Stimulated activated CD4-positive, alpha-beta T cell treated with anti-CD3 and anti-CD28 coated beads, Interleukin-15, amount 100 ng/mL, for 1 hour (primary cell): ENCODE data around the gene AMN.

Experiments
- DNase-seq, 2 donors: peaks; one replicate each; pipeline ENCODE4 v3.0.0-alpha.2; 2020; ENCODE audit warnings: low read depth in 1 of 2, low spot score in 1 of 2

Gene AMN

DNA sequence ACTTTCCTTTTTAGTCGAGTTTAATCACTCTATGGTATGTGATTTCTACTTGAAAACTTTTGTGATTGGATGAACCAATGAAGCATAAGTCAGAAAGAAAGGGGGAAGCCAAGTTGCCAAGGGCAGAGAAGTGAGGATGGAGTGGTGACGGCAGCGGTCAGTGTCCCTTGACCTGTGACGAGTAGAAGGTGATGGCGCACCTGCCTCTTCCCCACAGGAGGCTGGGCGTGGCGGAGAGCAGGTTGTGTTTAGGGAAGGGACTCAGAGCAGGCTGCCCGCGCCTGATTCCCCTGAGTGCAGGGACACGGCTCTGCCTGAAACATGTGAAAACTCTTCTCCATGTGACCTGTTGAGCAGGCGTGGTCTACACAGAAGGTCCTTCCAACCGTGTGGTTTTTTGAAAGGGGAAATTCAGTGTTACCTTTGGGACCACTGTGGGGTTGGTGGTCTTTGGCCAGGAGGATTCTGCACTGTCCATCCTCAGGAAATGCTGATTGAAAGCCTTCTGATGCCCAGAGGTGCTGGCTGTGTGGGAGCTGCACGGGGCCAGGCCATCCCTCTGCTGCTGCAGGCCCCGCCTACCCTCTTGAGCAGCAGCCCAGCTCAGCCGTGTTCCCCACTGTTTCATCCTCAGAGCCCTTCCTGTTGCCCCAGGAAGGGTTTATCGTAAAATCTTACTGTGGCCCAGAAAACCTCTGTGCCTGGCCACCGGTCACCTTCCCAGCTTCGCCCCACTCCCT, 23.5 kb upstream of the AMN start:
- no peak for DNase-seq

DNA sequence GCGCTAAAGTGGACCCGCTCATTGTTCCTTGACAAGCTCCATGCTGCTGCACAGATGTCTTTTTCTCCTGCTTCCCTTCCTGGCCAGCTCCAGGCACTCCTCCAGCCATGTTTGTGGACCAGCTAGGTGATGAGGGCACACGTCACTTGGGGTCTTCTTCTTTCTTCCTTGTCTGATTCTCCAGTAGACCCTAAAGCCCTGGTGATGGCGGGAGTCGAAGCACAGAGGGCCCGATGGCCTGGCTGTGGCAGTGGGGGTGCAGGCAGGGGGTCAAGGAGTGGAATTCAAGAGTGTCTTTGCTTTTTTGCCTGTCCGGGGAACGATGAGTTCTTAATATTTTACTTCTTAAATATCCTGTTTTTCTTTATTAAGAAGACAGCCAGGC, 23.0 kb upstream of the AMN start:
- DNase-seq: no peak

DNA sequence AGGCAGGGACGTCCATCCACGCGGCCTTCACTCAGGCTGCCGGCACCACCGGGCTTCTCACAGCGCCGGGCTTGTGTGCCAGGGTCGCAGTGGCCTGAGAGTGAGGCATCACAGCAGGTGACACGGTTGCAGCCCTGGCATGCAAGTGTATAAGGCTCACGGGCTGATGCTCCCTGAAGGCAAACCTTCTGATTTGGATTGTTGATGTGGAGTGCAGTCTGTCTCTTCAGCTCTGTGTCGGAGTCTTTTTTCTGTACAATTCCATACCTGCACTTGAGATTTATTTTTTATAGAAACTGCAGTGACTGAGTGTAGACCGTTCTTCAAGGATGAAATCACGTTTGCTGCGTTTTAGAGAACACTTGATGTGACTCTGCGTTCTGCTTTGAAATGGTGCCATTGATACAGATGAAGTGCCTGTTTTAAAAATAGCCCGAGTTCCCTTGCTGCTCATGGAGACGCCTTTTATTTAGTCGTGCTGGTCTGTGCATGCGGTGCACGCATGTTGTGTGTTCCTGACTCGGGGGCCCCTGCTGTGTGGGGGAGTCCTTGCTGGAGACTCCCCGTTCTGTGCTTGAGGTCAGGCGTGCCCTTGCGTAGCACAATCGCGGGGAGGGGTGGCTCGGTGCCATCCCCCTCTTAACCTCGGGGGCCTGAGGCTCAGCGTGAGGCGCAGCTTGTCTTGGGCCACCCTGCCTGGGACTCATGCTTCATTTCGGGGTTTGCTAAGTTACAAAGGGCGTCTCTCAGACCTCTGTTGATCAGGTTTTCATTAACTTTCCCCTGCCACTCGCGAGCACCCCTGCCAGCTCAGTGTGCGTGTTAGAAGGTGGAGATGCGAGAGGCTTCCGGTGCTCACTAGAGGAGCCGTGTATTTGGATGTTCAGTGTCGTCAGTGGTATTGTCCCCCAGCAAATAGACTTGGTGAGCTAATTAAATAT, 21.6 kb upstream of the AMN start:
- no peak for DNase-seq

DNA sequence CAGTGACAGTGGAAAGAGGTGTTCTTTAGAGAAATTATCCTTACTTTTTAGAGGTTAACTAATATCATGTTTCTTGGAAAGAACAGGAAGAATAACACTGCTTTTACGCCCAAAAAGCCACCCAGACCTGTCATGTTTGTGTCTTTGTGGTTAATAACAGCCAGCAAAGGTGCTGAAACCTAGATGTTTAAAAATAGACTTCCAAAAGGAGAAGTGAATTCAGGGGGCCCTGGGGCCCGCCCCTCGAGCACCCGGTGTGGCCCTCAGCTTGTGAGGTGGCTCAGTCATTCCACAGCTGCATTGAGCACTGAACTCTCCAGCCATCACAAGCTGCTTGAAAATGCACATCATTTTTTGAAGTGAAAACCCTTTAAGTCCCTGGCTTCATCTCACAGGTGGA, 20.8 kb upstream of the AMN start:
- no peak for DNase-seq

DNA sequence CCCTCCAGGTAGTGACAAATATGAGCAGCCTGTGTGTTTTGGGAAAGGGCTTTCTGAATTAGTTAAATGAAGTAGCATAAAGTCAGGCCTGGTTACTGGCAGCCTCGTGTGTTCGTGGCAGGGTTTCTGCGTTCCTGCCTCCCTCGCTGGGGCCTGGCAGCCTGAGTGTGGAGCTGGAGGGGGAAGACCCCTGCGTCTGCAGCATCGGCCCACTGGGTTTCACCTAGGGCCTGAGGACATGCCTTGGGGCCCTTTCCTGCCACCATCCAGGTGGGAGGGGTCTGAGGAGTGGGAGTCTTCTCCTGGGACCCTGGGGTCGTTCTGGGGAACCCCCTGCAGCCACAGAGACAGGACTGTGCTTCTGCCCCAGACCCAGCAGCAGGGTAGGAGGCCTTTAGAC, 20.4 kb upstream of the AMN start:
- DNase-seq: no peak

DNA sequence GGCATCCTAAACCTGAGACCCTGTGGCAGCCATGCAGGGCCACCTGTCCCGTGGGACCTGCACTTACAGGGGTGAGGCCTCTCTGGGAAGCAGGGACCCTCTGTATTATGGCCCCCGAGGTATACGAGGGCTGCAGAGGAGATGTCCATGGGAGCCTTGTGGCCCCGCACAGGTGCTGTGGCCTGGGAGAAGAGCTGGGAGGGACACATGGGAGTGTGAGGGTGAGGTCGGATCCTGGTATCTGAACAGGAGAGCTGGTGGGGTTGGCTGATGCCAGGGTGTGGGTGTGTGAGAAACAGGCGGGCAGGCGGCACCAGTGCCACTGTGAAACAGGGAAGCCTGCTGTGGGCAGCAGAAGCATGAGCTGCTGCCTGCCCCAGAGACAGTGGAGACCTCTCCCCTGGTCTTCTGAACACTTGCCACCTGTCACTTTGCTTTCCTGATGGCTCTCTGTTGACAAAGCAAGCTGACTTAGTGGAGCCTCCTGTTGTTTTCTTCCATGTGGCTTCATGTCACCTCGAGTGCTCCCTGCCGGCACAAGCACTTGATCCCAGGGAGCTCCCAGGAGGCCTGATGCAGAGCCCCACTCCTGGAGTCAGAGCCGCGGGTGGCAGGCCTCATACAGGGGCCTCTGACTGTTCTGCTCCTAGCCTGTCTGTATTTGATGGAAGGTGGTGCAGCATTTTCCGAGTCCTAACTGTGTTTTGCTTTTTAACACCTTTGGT, 19.8 kb upstream of the AMN start:
- no peak for DNase-seq

DNA sequence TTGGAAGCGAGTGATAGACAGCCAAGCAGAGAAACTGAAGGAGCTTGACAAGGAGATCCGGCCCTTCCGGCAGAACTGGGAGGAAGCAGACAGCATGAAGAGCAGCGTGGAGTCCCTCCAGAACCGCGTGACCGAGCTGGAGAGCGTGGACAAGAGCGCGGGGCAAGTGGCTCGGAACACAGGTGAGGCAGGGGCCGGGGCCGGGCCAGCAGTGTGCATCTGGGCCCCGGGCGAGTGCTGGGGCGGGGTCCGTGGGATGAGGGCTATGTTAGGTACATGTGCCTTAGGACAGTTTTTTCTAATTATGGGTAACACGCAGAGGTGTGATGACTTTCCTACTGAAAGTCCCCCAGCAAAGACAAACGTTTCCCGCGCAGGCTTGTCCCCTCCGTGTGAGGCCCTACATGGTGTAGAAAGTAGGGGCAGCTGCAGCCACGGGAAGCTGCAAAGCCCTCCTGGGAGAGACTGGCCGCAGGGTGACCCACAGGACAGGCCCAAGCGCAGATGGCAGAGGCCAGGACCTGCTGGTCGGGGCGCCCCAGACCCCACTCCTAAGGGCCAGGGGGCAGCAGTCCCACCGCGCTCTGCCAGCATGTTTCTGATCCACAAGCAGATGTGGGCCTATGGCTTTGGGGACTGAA, 19.1 kb upstream of the AMN start:
- DNase-seq: no peak

DNA sequence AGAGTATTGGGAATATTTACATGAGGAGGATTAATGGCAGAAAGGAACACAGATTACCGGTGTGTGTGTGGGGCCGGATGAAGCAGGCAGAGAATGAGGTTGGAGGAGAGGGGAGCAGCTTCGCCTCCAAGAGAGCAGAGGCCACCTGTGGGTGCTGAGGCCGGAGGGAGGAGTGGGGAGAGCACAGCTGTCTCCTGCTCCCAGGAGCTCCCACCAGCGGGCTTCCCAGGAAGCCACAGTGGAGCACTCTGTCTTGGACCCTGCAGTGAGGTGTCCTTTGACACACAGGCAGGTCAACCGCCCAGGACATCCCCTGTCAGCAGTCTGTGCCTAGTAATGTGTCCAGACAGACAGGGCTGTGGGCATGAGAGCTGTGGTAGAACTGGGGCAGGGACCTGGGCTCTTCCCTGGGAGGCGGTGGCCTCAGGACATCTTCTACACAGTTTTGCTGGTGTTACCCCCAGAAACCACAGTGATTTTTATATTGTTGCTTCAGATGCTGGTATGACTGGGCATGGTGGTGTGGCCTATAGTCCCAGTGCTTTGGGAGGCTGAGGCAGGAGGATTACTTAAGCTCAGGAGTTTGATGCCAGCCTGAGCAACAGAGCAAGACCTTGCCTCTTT, 18.5 kb upstream of the AMN start:
- DNase-seq: no peak

DNA sequence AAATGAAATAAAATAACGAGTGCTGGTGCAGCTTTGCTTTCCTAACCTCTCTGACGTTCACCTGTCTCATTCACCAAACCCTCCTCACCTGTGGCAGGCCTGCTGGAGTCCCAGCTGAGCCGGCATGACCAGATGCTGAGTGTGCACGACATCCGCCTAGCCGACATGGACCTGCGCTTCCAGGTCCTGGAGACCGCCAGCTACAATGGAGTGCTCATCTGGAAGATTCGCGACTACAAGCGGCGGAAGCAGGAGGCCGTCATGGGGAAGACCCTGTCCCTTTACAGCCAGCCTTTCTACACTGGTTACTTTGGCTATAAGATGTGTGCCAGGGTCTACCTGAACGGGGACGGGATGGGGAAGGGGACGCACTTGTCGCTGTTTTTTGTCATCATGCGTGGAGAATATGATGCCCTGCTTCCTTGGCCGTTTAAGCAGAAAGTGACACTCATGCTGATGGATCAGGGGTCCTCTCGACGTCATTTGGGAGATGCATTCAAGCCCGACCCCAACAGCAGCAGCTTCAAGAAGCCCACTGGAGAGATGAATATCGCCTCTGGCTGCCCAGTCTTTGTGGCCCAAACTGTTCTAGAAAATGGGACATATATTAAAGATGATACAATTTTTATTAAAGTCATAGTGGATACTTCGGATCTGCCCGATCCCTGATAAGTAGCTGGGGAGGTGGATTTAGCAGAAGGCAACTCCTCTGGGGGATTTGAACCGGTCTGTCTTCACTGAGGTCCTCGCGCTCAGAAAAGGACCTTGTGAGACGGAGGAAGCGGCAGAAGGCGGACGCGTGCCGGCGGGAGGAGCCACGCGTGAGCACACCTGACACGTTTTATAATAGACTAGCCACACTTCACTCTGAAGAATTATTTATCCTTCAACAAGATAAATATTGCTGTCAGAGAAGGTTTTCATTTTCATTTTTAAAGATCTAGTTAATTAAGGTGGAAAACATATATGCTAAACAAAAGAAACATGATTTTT, 17.1 kb upstream of the AMN start:
- no peak for DNase-seq

DNA sequence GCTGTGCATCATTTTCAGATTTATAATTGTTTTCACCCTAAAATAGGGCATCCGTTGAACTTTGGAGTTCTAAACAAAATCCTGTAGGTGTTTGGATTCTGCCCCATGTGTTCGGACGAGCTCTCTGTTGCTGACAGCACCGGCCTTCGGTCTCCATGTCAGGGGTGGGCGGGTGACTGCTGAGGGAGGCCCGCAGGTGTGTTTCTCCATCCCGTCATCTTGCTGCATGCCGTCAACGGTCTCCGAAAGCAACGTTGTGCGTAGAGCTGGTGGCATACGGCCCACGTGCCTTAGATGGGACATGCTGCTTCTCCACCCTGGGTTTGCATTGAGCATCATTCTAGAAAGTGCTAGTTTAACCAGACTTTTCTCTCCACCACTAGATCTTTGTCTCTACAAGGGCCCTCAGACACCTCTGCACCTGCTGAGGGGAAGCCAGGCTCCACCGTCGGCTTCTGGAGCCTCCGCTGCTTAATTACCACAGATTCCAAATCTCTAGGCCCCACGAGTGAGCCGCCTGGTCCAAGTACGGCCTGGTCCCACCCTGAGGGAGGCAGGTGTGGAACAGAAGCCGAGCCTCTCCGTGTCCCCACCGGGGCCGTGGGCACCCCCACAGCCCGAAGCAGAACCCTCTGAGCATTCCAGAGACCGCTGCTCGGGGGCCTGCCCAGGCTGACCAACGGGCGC, 15.7 kb upstream of the AMN start:
- DNase-seq: no peak

DNA sequence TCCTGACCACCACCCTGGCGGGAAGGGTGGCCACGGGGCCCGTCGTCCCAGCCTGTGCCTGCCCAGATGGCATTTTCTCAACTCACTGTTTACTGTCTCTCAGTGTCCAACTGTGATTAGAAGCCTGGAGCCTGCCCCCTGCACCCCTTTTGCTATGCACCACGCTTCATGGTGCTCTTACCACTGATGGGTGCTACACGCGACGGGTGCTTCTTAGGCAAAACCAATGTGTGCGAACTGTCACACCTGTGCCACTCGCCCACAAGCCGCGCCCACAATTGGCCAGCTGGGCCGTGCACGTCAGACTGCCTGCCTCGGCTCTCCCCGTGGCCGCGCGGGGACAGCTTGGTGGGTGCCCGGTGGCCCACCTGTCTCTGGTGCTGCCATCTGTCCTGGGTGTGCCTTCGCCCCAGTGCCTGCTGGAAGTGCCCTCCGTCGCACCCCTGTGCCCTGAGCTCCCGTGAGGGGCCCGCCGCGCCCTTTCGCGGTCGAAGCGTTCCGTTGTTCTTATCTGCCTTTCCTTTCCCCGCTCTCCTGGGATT, 15.1 kb upstream of the AMN start:
- no peak for DNase-seq

DNA sequence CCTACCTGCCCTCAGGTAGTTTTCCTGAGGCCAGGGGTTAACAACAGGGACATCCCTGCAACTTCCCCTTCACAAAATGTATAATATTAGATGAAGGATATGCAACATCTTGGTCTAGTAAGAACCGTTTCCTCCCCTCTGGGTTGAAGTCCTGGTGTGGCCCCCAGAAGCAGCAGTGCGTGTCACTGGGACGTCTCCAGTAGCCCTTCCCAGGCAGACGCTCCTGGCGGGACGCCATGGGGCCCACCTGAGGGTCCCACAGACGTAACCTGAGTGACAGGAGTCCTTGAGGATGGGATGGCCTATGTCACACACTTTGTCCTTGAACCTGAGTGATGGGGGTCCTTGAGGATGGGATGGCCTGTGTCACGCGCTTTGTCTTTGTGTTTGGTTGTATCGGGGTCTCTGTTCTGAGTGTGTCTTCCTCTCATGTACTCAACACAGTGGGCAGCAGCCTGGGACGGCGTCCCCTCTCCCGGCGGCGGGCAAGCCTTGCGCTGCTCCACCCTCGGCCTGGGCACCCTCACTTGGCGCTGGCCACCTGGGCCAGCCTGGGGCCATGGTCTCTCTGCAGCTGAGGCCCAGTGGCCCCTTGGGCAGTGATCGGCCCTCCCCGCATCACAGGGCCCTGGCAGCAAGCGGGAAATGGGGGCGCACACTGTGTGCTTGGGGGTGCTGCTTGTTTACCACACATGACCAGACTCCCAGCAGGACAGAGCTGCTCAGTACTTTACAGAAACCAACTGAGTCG, 14.3 kb upstream of the AMN start:
- no peak for DNase-seq

DNA sequence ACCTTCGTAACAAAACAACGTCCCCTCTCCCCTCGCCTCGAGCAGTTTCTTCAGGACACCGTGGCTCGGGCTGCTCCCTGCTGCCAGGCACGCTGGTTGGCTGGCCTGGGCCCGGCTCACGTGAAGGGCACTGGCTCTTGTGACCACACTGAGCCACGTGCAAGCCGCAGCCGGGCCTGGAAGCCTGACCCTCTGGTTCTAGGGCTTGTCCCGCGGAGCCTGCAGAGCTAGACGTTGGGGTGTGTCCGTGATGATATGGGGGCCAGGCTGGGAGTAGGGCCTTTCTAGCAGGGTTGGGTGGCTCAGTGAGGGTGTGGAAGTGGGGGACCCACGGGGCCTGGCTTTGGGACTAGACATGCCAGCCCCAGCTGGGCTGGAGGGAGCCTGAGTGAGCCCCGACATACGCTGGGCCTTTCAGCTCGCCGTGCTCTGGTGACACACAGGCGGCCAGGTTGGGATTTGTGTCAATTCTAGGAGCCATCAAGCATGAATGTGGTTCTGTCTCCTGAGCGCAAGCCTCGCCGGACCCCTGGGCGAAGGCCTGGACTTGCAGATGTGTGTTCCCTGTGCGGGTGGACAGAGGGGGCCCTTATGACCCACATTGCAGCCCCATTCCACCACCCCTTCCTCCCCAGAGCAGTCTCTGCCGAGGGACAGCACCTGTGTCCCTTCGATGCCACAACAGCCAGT, 13.6 kb upstream of the AMN start:
- no peak for DNase-seq

DNA sequence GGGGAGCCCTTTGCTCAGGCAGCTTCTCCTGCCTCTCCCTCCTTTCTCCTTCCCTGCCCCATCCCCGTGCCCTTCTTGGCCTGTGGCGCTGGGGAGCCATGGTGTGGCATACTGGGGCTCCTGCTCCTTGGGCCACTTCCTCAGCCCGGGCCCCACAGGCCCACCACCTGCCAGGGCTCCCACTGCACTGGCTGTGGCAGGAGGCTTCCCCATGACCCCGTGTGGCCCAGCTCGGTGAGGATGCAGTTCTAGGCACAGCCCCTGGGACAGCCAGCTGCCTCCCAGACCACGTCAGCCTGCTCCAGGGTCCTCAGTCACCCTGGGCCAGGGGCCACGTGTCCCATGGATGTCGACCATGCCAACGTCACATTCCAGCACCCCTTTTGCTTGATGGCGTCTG, 13.0 kb upstream of the AMN start:
- no peak for DNase-seq

DNA sequence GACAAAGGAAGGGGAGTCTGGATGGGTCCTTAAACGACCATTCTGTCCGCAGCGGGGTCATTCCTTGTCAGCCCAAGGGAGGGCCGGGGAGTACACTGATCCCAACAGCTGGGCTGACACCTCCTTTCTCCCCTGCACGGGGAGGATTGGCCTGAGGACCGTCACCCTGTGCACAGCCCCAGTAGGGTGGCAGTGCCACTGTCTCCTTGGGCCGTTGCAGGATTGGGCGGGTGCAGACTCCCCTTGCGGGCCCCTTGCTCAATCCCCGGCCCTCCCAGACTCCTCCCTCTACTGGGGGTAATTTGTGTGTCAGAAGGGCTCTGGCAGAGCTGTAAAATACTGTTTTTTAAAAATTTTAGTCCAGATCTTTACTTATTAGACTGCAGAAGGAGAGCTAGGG, 12.6 kb upstream of the AMN start:
- no peak for DNase-seq

DNA sequence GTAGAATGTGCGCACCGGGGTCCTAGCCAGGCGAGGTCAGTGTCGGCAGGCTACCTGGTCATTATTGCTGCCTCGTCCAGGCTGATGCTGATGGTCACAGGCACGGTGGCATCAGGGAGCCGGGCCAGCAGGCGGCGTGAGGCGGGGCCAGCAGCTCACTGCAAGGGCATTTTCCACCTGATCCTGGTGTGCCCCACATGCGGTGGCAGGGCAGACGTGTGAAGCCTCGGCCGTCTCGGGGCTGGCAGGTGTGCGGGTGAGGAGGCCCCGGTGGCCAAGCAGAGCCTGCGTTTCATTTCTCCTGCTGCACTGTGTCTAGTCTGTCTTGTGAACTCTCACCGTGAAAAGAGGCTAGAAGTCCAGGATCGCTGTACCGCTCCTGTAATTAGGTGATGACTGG, 12.0 kb upstream of the AMN start:
- DNase-seq: no peak

DNA sequence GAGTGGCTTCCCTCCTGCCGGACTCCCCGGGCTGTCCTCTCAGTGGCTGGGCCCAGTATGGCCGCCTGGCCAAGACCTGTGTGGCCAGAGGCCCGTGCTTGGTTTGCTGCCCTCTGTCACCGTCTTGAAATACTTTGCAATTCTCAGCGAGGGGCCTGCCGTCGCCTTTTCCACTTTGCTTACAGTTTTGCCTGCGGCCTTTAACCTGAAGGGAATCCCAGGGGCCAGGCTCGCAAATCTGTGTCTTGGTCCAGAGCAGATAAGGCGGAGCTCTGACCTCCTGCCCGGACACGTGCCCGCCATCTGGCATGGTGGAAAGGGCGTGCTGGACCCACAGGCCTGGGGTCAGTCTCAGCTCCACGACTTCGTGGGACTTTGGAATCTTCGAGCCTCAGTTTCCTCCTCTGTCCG, 10.9 kb upstream of the AMN start:
- no peak for DNase-seq
